Skeletal muscle tissue (tissue), 2 donors: ENCODE data around the gene PALLD. TPM values are rescaled to one million over a fixed set of nuclear protein-coding genes. Genes with fewer than 3 reads are reported as not detected.

Experiments used
- small RNA-seq: library from RNA; depleted of rRNA; stranded (forward); fragments of <200 nt; gene quantifications from one replicate; pipeline ENCODE3, GENCODE V24; 2014
- total RNA-seq: library from RNA; depleted of rRNA; stranded (reverse); fragments of >200 nt; gene quantifications from one replicate; pipeline ENCODE4 v1.2.3, GENCODE V29; 2014

PALLD gene
- total RNA-seq, 1 donor from 2014 or later, result 140 TPM

Small RNA genes lying within 50 kb of the gene (small RNA-seq; reads per million reads assigned to genes)
- not detected for gene RF00432
- gene RNU6-1336P, result not detected
- not detected for gene RNU6-853P

Other genes with a start within 250 kb of the PALLD start
- 8.9 TPM for gene DDX60, start 178.3 kb upstream of the PALLD start, total RNA-seq
- 15.7 TPM for gene DDX60L, start 16.6 kb upstream of the PALLD start, total RNA-seq